Measurements from ENCODE around the gene VIT. TPM values are rescaled to one million over a fixed set of nuclear protein-coding genes. Genes with fewer than 3 reads are reported as not detected.

VIT gene, protein sequence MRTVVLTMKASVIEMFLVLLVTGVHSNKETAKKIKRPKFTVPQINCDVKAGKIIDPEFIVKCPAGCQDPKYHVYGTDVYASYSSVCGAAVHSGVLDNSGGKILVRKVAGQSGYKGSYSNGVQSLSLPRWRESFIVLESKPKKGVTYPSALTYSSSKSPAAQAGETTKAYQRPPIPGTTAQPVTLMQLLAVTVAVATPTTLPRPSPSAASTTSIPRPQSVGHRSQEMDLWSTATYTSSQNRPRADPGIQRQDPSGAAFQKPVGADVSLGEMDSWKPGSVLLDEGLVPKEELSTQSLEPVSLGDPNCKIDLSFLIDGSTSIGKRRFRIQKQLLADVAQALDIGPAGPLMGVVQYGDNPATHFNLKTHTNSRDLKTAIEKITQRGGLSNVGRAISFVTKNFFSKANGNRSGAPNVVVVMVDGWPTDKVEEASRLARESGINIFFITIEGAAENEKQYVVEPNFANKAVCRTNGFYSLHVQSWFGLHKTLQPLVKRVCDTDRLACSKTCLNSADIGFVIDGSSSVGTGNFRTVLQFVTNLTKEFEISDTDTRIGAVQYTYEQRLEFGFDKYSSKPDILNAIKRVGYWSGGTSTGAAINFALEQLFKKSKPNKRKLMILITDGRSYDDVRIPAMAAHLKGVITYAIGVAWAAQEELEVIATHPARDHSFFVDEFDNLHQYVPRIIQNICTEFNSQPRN
- total RNA-seq (2014; rRNA removed; shearing (Covaris generic)) = not detected in 2 replicates
- not detected in 2 replicates for polyA plus RNA-seq (2016; fragmentation: Nextera tagmentation; extraction: Ambion mirVana)
- long read RNA-seq = 0 reads

DNA sequence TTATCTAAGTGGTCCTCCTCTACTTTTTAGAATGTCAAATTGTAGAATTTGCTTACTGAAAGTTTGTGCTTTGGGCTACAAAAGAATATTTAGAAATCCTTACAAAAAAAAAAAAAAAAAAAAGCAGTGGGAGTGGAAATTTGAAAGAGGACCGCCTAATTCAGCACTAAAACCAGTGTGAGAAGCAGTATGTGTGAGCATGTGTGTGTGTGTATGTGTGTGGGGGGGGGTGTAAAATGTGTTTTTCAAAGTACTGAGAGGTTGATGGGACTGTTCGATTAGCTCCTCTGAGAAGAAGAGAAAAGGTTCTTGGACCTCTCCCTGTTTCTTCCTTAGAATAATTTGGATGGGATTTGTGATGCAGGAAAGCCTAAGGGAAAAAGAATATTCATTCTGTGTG lies at the start of gene VIT:
Gene VIT, plus strand, starts transcription at position 175 of the 400 bp plus-strand sequence. CDS start 19,664 bp downstream, outside the sequence.
- H3F3A ChIP-seq (replicated peaks; ENCODE audit: low read depth) = no peaks in the 10 kb centered on the region
- no peaks in the 10 kb centered on the region for H3K79me2 ChIP-seq (replicated peaks; ENCODE audit: insufficient read depth)
- H3K4me1 ChIP-seq (ENCODE audit: insufficient read depth) = peaks cover 7% of the 10 kb centered on the region; the same call in 1 of the 2 replicates
- DNase-seq (ENCODE audit: low spot score) (no peak), ATAC-seq (no peak)
- H3K36me3 ChIP-seq (ENCODE audit: insufficient read depth) = no peaks in the 10 kb centered on the region
- no peak within 1 kb of the TSS for H3K4me3 ChIP-seq
- no peak within 1 kb of the TSS for H2AFZ ChIP-seq
- no peaks in the 10 kb centered on the region for H3K27me3 Mint-ChIP-seq (ENCODE audit: insufficient read depth, low read depth, poor library complexity)
- no peak within 1 kb of the TSS for H3K4me3 Mint-ChIP-seq
- H3K27ac Mint-ChIP-seq = no peak within 1 kb of the TSS
- no peaks in the 10 kb centered on the region for H3K27me3 ChIP-seq (ENCODE audit: insufficient read depth)
- TF ChIP-seq STAT1 (IDR thresholded peaks at IDR 0.05; ENCODE audit: unreplicated experiment) (no peak), NANOG (IDR thresholded peaks at IDR 0.05; ENCODE audit: borderline replicate concordance) (no peak), POLR2AphosphoS5 (IDR thresholded peaks at IDR 0.05; ENCODE audit: low read depth) (no peak), EZH2 (IDR thresholded peaks at IDR 0.05; ENCODE audit: low read depth, unreplicated experiment) (no peak), ZNF114 (CRISPR knock-in tag; IDR thresholded peaks at IDR 0.05) (no peak), JUNB (IDR thresholded peaks at IDR 0.05; ENCODE audit: unreplicated experiment) (no peak), EZH2phosphoT487 (IDR thresholded peaks at IDR 0.05; ENCODE audit: unreplicated experiment) (no peak), CREB1 (CRISPR knock-in tag; IDR thresholded peaks at IDR 0.05; ENCODE audit: low read depth) (no peak), ZNF331 (CRISPR knock-in tag; IDR thresholded peaks at IDR 0.05; ENCODE audit: low read depth) (no peak)
- TF ChIP-seq, protein P1, sequence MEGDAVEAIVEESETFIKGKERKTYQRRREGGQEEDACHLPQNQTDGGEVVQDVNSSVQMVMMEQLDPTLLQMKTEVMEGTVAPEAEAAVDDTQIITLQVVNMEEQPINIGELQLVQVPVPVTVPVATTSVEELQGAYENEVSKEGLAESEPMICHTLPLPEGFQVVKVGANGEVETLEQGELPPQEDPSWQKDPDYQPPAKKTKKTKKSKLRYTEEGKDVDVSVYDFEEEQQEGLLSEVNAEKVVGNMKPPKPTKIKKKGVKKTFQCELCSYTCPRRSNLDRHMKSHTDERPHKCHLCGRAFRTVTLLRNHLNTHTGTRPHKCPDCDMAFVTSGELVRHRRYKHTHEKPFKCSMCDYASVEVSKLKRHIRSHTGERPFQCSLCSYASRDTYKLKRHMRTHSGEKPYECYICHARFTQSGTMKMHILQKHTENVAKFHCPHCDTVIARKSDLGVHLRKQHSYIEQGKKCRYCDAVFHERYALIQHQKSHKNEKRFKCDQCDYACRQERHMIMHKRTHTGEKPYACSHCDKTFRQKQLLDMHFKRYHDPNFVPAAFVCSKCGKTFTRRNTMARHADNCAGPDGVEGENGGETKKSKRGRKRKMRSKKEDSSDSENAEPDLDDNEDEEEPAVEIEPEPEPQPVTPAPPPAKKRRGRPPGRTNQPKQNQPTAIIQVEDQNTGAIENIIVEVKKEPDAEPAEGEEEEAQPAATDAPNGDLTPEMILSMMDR (conservative IDR thresholded peaks at IDR 0.05; ENCODE audit: low read depth in 2 of 2) = no peak
- TF ChIP-seq, protein P2, sequence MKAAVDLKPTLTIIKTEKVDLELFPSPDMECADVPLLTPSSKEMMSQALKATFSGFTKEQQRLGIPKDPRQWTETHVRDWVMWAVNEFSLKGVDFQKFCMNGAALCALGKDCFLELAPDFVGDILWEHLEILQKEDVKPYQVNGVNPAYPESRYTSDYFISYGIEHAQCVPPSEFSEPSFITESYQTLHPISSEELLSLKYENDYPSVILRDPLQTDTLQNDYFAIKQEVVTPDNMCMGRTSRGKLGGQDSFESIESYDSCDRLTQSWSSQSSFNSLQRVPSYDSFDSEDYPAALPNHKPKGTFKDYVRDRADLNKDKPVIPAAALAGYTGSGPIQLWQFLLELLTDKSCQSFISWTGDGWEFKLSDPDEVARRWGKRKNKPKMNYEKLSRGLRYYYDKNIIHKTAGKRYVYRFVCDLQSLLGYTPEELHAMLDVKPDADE (IDR thresholded peaks at IDR 0.05) = no peak
- TF ChIP-seq, protein P3, sequence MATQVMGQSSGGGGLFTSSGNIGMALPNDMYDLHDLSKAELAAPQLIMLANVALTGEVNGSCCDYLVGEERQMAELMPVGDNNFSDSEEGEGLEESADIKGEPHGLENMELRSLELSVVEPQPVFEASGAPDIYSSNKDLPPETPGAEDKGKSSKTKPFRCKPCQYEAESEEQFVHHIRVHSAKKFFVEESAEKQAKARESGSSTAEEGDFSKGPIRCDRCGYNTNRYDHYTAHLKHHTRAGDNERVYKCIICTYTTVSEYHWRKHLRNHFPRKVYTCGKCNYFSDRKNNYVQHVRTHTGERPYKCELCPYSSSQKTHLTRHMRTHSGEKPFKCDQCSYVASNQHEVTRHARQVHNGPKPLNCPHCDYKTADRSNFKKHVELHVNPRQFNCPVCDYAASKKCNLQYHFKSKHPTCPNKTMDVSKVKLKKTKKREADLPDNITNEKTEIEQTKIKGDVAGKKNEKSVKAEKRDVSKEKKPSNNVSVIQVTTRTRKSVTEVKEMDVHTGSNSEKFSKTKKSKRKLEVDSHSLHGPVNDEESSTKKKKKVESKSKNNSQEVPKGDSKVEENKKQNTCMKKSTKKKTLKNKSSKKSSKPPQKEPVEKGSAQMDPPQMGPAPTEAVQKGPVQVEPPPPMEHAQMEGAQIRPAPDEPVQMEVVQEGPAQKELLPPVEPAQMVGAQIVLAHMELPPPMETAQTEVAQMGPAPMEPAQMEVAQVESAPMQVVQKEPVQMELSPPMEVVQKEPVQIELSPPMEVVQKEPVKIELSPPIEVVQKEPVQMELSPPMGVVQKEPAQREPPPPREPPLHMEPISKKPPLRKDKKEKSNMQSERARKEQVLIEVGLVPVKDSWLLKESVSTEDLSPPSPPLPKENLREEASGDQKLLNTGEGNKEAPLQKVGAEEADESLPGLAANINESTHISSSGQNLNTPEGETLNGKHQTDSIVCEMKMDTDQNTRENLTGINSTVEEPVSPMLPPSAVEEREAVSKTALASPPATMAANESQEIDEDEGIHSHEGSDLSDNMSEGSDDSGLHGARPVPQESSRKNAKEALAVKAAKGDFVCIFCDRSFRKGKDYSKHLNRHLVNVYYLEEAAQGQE (IDR thresholded peaks at IDR 0.05; ENCODE audit: unreplicated experiment) = no peak
- TF ChIP-seq, protein P4, sequence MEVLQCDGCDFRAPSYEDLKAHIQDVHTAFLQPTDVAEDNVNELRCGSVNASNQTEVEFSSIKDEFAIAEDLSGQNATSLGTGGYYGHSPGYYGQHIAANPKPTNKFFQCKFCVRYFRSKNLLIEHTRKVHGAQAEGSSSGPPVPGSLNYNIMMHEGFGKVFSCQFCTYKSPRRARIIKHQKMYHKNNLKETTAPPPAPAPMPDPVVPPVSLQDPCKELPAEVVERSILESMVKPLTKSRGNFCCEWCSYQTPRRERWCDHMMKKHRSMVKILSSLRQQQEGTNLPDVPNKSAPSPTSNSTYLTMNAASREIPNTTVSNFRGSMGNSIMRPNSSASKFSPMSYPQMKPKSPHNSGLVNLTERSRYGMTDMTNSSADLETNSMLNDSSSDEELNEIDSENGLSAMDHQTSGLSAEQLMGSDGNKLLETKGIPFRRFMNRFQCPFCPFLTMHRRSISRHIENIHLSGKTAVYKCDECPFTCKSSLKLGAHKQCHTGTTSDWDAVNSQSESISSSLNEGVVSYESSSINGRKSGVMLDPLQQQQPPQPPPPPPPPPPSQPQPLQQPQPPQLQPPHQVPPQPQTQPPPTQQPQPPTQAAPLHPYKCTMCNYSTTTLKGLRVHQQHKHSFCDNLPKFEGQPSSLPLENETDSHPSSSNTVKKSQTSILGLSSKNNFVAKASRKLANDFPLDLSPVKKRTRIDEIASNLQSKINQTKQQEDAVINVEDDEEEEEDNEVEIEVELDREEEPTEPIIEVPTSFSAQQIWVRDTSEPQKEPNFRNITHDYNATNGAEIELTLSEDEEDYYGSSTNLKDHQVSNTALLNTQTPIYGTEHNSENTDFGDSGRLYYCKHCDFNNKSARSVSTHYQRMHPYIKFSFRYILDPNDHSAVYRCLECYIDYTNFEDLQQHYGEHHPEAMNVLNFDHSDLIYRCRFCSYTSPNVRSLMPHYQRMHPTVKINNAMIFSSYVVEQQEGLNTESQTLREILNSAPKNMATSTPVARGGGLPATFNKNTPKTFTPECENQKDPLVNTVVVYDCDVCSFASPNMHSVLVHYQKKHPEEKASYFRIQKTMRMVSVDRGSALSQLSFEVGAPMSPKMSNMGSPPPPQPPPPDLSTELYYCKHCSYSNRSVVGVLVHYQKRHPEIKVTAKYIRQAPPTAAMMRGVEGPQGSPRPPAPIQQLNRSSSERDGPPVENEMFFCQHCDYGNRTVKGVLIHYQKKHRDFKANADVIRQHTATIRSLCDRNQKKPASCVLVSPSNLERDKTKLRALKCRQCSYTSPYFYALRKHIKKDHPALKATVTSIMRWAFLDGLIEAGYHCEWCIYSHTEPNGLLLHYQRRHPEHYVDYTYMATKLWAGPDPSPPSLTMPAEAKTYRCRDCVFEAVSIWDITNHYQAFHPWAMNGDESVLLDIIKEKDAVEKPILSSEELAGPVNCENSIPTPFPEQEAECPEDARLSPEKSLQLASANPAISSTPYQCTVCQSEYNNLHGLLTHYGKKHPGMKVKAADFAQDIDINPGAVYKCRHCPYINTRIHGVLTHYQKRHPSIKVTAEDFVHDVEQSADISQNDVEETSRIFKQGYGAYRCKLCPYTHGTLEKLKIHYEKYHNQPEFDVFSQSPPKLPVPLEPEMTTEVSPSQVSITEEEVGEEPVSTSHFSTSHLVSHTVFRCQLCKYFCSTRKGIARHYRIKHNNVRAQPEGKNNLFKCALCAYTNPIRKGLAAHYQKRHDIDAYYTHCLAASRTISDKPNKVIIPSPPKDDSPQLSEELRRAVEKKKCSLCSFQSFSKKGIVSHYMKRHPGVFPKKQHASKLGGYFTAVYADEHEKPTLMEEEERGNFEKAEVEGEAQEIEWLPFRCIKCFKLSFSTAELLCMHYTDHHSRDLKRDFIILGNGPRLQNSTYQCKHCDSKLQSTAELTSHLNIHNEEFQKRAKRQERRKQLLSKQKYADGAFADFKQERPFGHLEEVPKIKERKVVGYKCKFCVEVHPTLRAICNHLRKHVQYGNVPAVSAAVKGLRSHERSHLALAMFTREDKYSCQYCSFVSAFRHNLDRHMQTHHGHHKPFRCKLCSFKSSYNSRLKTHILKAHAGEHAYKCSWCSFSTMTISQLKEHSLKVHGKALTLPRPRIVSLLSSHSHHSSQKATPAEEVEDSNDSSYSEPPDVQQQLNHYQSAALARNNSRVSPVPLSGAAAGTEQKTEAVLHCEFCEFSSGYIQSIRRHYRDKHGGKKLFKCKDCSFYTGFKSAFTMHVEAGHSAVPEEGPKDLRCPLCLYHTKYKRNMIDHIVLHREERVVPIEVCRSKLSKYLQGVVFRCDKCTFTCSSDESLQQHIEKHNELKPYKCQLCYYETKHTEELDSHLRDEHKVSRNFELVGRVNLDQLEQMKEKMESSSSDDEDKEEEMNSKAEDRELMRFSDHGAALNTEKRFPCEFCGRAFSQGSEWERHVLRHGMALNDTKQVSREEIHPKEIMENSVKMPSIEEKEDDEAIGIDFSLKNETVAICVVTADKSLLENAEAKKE (CRISPR knock-in tag; IDR thresholded peaks at IDR 0.05) = no peak
- H3K4me1 Mint-ChIP-seq = peaks cover 14% of the 10 kb centered on the region
- H4K20me1 ChIP-seq (replicated peaks; ENCODE audit: insufficient read depth) = no peaks in the 10 kb centered on the region
- no peaks in the 10 kb centered on the region for H3K9me3 Mint-ChIP-seq
- H3K27ac ChIP-seq (ENCODE audit: low read depth) = no peak within 1 kb of the TSS
- no peaks in the 10 kb centered on the region for H3K36me3 Mint-ChIP-seq (ENCODE audit: low read depth)
- no peaks in the 10 kb centered on the region for H3K9me2 ChIP-seq (ENCODE audit: insufficient read depth)
- no peak within 1 kb of the TSS for H3K4me2 ChIP-seq

Data from GM23338 (cell line).